Right renal pelvis (tissue), 4 donors: ENCODE data around the gene OR3A2. TPM values are rescaled to one million over a fixed set of nuclear protein-coding genes. Genes with fewer than 3 reads are reported as not detected.
"Not testable (repeated sequence)": the region's sequence is repeated elsewhere in the genome, so short reads cannot be mapped to it uniquely, and the experiment has no call there.

Experiments used
- DNase-seq, 4 donors: peaks; one replicate each; pipeline ENCODE4 v3.0.0-alpha.2; 2013; ENCODE audit warnings: low read depth in 4 of 4, low spot score in 3 of 4, missing footprints in 1 of 4
- polyA plus RNA-seq, 4 donors: library from polyadenylated mRNA; unstranded; fragments of 120-200 nt; gene quantifications; one replicate each; pipeline ENCODE4 v1.2.1, GENCODE V29; 2013; ENCODE audit not compliant: insufficient read length in 4 of 4

OR3A2 gene
- polyA plus RNA-seq, 4 donors: 0.22 to 0.62 (median 0.55) TPM; not detected in 1

- no peak for DNase-seq
Observed at GRCh38 chr17:3295632-3296031, 90.5 kb downstream of the OR3A2 start.

- not testable (repeated sequence) for DNase-seq
Observed at GRCh38 chr17:3293548-3293947, 92.6 kb downstream of the OR3A2 start.

- no peak for DNase-seq
Observed at GRCh38 chr17:3282901-3283300, 103.2 kb downstream of the OR3A2 start.

- no peak for DNase-seq
Observed at GRCh38 chr17:3276126-3276525, 110.0 kb downstream of the OR3A2 start.

GRCh38 chr17:3271072-3271848 lies 114.8 kb downstream of the OR3A2 start:
- DNase-seq: no peak

- no peak for DNase-seq
Observed at GRCh38 chr17:3260600-3260999, 125.5 kb downstream of the OR3A2 start.

GRCh38 chr17:3260163-3260562 lies 125.9 kb downstream of the OR3A2 start:
- no peak for DNase-seq

- DNase-seq: no peak
Observed at GRCh38 chr17:3256575-3256974, 129.5 kb downstream of the OR3A2 start.

- not testable (repeated sequence) for DNase-seq
Observed at GRCh38 chr17:3249013-3249412, 137.1 kb downstream of the OR3A2 start.

GRCh38 chr17:3244841-3245240 lies 141.3 kb downstream of the OR3A2 start:
- not testable (repeated sequence) for DNase-seq

- DNase-seq: not testable (repeated sequence)
Observed at GRCh38 chr17:3241044-3241443, 145.1 kb downstream of the OR3A2 start.

- DNase-seq: not testable (repeated sequence)
Observed at GRCh38 chr17:3238685-3239084, 147.4 kb downstream of the OR3A2 start.

- not testable (repeated sequence) for DNase-seq
Observed at GRCh38 chr17:3232300-3232699, 153.8 kb downstream of the OR3A2 start.

Other genes with a start within 250 kb of the OR3A2 start
- gene OR1A2, start 188.8 kb downstream of the OR3A2 start, polyA plus RNA-seq: not detected
- gene OR1A1, start 178.6 kb downstream of the OR3A2 start, polyA plus RNA-seq: under 1 TPM in 2 of 4 donors, not detected in 2; 0.04 to 0.07 TPM
- gene OR3A1, start 87.9 kb downstream of the OR3A2 start, polyA plus RNA-seq: under 1 TPM; 0.12 to 0.16 (median 0.13) TPM
- gene OR1E1, start 12.1 kb upstream of the OR3A2 start, polyA plus RNA-seq: under 1 TPM in 1 of 4 donors, not detected in 3; 0.04 TPM
- gene OR3A3, start 25.1 kb upstream of the OR3A2 start, polyA plus RNA-seq: under 1 TPM in 2 of 4 donors, not detected in 2; 0.04 to 0.06 TPM
- under 1 TPM in 1 of 4 donors, not detected in 3; 0.06 TPM for gene OR1E2, start 47.5 kb upstream of the OR3A2 start, polyA plus RNA-seq
- 1 to 10 TPM in 1 of 4 donors, under 1 TPM in 3; 0.46 to 1.1 (median 0.67) TPM for gene SPATA22, start 85.5 kb upstream of the OR3A2 start, polyA plus RNA-seq
- 10 to 100 TPM; 24.8 to 34.0 (median 29.0) TPM for gene ASPA, start 89.7 kb upstream of the OR3A2 start, polyA plus RNA-seq
- 1 to 10 TPM in 3 of 4 donors, under 1 TPM in 1; 0.61 to 1.1 (median 1.0) TPM for gene TRPV3, start 171.5 kb upstream of the OR3A2 start, polyA plus RNA-seq
- 10 to 100 TPM in 1 of 4 donors, 1 to 10 TPM in 3; 6.5 to 10.3 (median 8.5) TPM for gene TRPV1, start 223.1 kb upstream of the OR3A2 start, polyA plus RNA-seq
- gene SHPK, start 249.9 kb upstream of the OR3A2 start, polyA plus RNA-seq: 10 to 100 TPM; 13.2 to 19.0 (median 15.2) TPM